ENCODE measurements around the gene RNASE4.

DNA sequence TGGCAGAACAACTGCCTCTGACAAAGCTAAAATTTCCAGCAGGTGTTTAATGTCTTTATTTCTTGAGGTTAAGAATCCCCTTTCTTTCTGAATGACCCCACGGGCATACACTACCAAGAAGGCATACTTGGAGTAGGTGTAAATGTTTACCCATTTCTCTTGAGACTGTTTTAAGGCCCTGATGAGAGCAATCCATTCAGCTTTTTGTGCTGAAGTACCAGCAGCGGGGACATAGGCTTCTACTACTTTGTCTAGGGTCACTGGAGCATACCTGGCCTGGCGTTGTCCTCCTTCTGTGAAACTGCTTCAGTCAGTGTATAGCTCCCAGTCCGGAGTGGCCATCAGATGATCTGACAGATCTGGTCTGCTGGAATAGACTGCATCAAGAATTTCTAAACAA, 26.9 kb downstream of the RNASE4 start:
- TF ChIP-seq, protein P1, sequence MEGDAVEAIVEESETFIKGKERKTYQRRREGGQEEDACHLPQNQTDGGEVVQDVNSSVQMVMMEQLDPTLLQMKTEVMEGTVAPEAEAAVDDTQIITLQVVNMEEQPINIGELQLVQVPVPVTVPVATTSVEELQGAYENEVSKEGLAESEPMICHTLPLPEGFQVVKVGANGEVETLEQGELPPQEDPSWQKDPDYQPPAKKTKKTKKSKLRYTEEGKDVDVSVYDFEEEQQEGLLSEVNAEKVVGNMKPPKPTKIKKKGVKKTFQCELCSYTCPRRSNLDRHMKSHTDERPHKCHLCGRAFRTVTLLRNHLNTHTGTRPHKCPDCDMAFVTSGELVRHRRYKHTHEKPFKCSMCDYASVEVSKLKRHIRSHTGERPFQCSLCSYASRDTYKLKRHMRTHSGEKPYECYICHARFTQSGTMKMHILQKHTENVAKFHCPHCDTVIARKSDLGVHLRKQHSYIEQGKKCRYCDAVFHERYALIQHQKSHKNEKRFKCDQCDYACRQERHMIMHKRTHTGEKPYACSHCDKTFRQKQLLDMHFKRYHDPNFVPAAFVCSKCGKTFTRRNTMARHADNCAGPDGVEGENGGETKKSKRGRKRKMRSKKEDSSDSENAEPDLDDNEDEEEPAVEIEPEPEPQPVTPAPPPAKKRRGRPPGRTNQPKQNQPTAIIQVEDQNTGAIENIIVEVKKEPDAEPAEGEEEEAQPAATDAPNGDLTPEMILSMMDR (IDR thresholded peaks at IDR 0.05; ENCODE audit: insufficient read depth, low read depth, low read length), result no peak
- TF ChIP-seq EZH2 (IDR thresholded peaks at IDR 0.05; ENCODE audit: insufficient read depth, low read length), result no peak

Measured in astrocyte (in vitro differentiated cells and primary cell).